ENCODE results near the gene PHPT1. TPM values are rescaled to one million over a fixed set of nuclear protein-coding genes. Genes with fewer than 3 reads are reported as not detected.
"Not testable (repeated sequence)": the region's sequence is repeated elsewhere in the genome, so short reads cannot be mapped to it uniquely, and the experiment has no call there.

PHPT1 gene
- total RNA-seq, 4 donors from 2014 or later: 42.6 to 71.0 (median 66.7) TPM

GRCh38 chr9:136882109-136882946 lies 33.1 kb downstream of the PHPT1 start:
- 62 to 72% methylated on average over 9 to 11 of the region's 19 CpGs for WGBS, 2 donors
- TF ChIP-seq EP300 (IDR thresholded peaks at IDR 0.05) (no peak), POLR2A (IDR thresholded peaks at IDR 0.05) (no peak)
- TF ChIP-seq, protein P1, sequence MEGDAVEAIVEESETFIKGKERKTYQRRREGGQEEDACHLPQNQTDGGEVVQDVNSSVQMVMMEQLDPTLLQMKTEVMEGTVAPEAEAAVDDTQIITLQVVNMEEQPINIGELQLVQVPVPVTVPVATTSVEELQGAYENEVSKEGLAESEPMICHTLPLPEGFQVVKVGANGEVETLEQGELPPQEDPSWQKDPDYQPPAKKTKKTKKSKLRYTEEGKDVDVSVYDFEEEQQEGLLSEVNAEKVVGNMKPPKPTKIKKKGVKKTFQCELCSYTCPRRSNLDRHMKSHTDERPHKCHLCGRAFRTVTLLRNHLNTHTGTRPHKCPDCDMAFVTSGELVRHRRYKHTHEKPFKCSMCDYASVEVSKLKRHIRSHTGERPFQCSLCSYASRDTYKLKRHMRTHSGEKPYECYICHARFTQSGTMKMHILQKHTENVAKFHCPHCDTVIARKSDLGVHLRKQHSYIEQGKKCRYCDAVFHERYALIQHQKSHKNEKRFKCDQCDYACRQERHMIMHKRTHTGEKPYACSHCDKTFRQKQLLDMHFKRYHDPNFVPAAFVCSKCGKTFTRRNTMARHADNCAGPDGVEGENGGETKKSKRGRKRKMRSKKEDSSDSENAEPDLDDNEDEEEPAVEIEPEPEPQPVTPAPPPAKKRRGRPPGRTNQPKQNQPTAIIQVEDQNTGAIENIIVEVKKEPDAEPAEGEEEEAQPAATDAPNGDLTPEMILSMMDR (IDR thresholded peaks at IDR 0.05): no peak
- peaks cover 0 to 27% (median 17%) of the 10 kb centered on the region in 4 donors for H3K4me1 ChIP-seq
- no peak for DNase-seq (ENCODE audit: low spot score in 2 of 2)
- H3K27ac ChIP-seq: peak overlapping the region in 1 of 4 donors; percentile 51
- peak overlapping the region in 1 of 4 donors; percentile 24 for H3K4me3 ChIP-seq
- no peaks in the 10 kb centered on the region for H3K27me3 ChIP-seq
- no peaks in the 10 kb centered on the region for H3K9me3 ChIP-seq
- H3K36me3 ChIP-seq: no peaks in the 10 kb centered on the region

- H3K36me3 ChIP-seq; DNase-seq (ENCODE audit: low spot score in 2 of 2); H3K27me3 ChIP-seq; H3K4me3 ChIP-seq; H3K9me3 ChIP-seq: not testable (repeated sequence)
- WGBS, 2 donors: 91 to 92% methylated on average over 9 of the region's 9 CpGs
- Histone ChIP-seq H3K4me1 (peaks cover 0 to 33% (median 23%) of the 10 kb centered on the region in 4 donors), H3K27ac (peak overlapping the region in 1 of 4 donors; percentile 51)
These were observed 33.7 kb downstream of the PHPT1 start for GRCh38 chr9:136882947-136883283.

DNA sequence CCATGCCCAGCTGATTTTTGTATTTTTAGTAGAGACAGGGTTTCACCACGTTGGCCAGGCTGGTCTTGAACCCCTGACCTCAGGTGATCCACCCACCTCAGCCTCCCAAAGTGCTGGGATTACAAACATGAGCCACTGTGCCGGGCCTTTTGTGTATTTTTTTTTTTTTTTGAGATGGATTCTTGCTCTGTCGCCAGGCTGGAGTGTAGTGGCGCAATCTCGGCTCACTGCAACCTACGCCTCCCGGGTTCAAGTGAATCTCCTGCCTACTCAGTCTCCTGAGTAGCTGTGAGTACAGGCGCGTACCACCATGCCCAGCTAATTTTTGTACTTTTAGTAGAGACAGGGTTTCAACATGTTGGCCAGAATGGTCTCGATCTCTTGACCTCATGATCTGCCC lies 34.5 kb downstream of the PHPT1 start:
- H3K4me3 ChIP-seq: not testable (repeated sequence)
- WGBS, 2 donors: 83 to 88% methylated on average over 10 of the region's 10 CpGs

DNA sequence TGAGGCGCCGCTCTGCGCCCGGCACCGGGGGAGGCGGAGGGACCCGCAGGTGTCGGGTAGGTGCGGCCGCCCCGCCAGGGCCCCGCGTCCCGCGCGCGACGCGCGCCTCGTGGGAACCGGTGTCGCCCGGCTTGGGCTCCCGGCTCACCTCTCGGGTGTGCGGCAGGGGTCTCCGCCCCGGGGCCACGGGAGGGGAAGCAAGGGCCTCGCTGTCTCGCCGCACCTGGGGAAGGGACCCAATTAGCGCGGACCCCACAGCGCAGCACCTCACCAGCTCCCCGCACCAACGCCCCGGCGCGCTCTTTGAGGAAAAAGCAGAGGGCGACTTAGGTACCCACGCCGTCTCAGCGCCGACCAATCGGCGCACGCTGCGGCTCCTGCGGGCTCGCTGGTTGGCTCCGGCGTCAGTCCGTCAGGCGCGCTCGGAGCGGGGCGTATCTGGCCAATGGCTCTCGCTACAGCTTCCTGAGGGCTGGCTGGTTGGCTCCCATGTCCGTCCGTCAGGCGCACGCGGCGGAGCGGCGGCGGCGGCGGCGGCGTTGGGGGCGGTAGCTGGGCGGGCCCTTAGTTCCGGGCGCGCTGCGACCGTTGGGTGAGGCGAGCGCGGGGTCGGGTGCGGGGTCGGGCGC lies 36.9 kb downstream of the PHPT1 start, which contains the start of gene TRAF2:
TRAF2 (plus strand) TSS at position 567 of the 629 bp plus-strand sequence. CDS start 12,225 bp downstream, outside the sequence.
- TF ChIP-seq, protein P1 (IDR thresholded peaks at IDR 0.05): peak in 2 of 5 experiments; percentile 4 to 56
- TF ChIP-seq POLR2A (IDR thresholded peaks at IDR 0.05): no peak
- H3K4me1 ChIP-seq: peaks cover 0 to 36% (median 26%) of the 10 kb centered on the region in 4 donors
- peak within 1 kb of the TSS; percentile 62 to 90 (median 86) for H3K27ac ChIP-seq
- WGBS, 2 donors: 0 to 1% methylated on average over 35 to 58 of the region's 88 CpGs
- H3K4me3 ChIP-seq: peak within 1 kb of the TSS; percentile 74 to 99 (median 82)
- H3K9me3 ChIP-seq: no peaks in the 10 kb centered on the region
- DNase-seq (ENCODE audit: low spot score in 2 of 2): peak; percentile 94
- peaks cover 0 to 14% (median 0%) of the 10 kb centered on the region in 3 donors for H3K36me3 ChIP-seq
- H3K27me3 ChIP-seq: no peaks in the 10 kb centered on the region

More for the DNA sequence above, 34.5 kb downstream of the PHPT1 start:
- H3K4me1 ChIP-seq: peaks cover 0 to 36% (median 26%) of the 10 kb centered on the region in 4 donors
- not testable (repeated sequence) for H3K9me3 ChIP-seq; DNase-seq (ENCODE audit: low spot score in 2 of 2); H3K36me3 ChIP-seq; H3K27me3 ChIP-seq; H3K27ac ChIP-seq

GRCh38 chr9:136886610-136887597 lies 37.7 kb downstream of the PHPT1 start:
- 1 to 3% methylated on average over 18 to 24 of the region's 76 CpGs for WGBS, 2 donors
- DNase-seq (ENCODE audit: low spot score in 2 of 2): no peak
- peaks cover 0 to 32% (median 23%) of the 10 kb centered on the region in 4 donors for H3K4me1 ChIP-seq
- H3K4me3 ChIP-seq: peak overlapping the region; percentile 74 to 99 (median 82)
- no peaks in the 10 kb centered on the region for H3K9me3 ChIP-seq
- no peaks in the 10 kb centered on the region for H3K27me3 ChIP-seq
- peak overlapping the region; percentile 62 to 90 (median 86) for H3K27ac ChIP-seq
- TF ChIP-seq EP300 (IDR thresholded peaks at IDR 0.05) (no peak), POLR2A (IDR thresholded peaks at IDR 0.05) (no peak)
- TF ChIP-seq, protein P1 (IDR thresholded peaks at IDR 0.05): no peak
- peaks cover 0 to 18% (median 0%) of the 10 kb centered on the region in 3 donors for H3K36me3 ChIP-seq
